ENCODE measurements around the gene CXCL8. TPM values are rescaled to one million over a fixed set of nuclear protein-coding genes. Genes with fewer than 3 reads are reported as not detected.

CXCL8 gene
- total RNA-seq, 4 donors from 2014 or later: 0.62 to 1.9 (median 1.2) TPM; not detected in 1

GRCh38 chr4:73705721-73706120 lies 34.6 kb upstream of the CXCL8 start:
- ATAC-seq: no peak
- Histone ChIP-seq H3K36me3 (no peaks in the 10 kb centered on the region), H3K4me3 (no peak overlapping the region), H3K27ac (no peak overlapping the region), H3K27me3 (no peaks in the 10 kb centered on the region), H3K9me3 (no peaks in the 10 kb centered on the region), H3K4me1 (peaks cover 0 to 30% (median 7%) of the 10 kb centered on the region in 3 donors)
- TF ChIP-seq POLR2A (IDR thresholded peaks at IDR 0.05): no peak
- TF ChIP-seq EP300 (IDR thresholded peaks at IDR 0.05): no peak
- no peak for TF ChIP-seq POLR2AphosphoS5 (IDR thresholded peaks at IDR 0.05)
- no peak for TF ChIP-seq CTCF (IDR thresholded peaks at IDR 0.05)
- WGBS, 2 donors (ENCODE audit: low coverage in 1 of 2): 100% methylated on average over 1 of the region's 1 CpG; no CpG with 5 or more reads in 1 of the 2 donors

- no peak for ATAC-seq
- no peak overlapping the region for H3K27ac ChIP-seq
- no peaks in the 10 kb centered on the region for H3K27me3 ChIP-seq
- TF ChIP-seq CTCF (IDR thresholded peaks at IDR 0.05) (no peak), EP300 (IDR thresholded peaks at IDR 0.05) (no peak), POLR2AphosphoS5 (IDR thresholded peaks at IDR 0.05) (no peak), POLR2A (IDR thresholded peaks at IDR 0.05) (no peak)
- H3K9me3 ChIP-seq: no peaks in the 10 kb centered on the region
- WGBS, 2 donors (ENCODE audit: low coverage in 1 of 2): 92 to 100% methylated on average over 2 of the region's 2 CpGs
- no peaks in the 10 kb centered on the region for H3K36me3 ChIP-seq
- no peak overlapping the region for H3K4me3 ChIP-seq
- peaks cover 0 to 30% (median 7%) of the 10 kb centered on the region in 3 donors for H3K4me1 ChIP-seq
Measured at GRCh38 chr4:73706811-73707210, 33.6 kb upstream of the CXCL8 start.

- TF ChIP-seq CTCF (IDR thresholded peaks at IDR 0.05) (no peak), EP300 (IDR thresholded peaks at IDR 0.05) (no peak), POLR2AphosphoS5 (IDR thresholded peaks at IDR 0.05) (no peak), POLR2A (IDR thresholded peaks at IDR 0.05) (no peak)
- H3K27ac ChIP-seq: no peak overlapping the region
- no peak for ATAC-seq
- no peaks in the 10 kb centered on the region for H3K9me3 ChIP-seq
- H3K36me3 ChIP-seq: no peaks in the 10 kb centered on the region
- H3K4me1 ChIP-seq: peaks cover 0 to 30% (median 7%) of the 10 kb centered on the region in 3 donors
- H3K4me3 ChIP-seq: no peak overlapping the region
- WGBS, 2 donors (ENCODE audit: low coverage in 1 of 2): 84 to 85% methylated on average over 2 to 4 of the region's 4 CpGs
- no peaks in the 10 kb centered on the region for H3K27me3 ChIP-seq
Measured at GRCh38 chr4:73707269-73707875, 33.0 kb upstream of the CXCL8 start.

GRCh38 chr4:73707918-73708577 lies 32.3 kb upstream of the CXCL8 start:
- no peak for ATAC-seq
- WGBS, 2 donors (ENCODE audit: low coverage in 1 of 2): 19 to 35% methylated on average over 6 to 7 of the region's 7 CpGs
- H3K27me3 ChIP-seq: no peaks in the 10 kb centered on the region
- TF ChIP-seq POLR2A (IDR thresholded peaks at IDR 0.05): no peak
- TF ChIP-seq CTCF (IDR thresholded peaks at IDR 0.05): no peak
- no peak for TF ChIP-seq EP300 (IDR thresholded peaks at IDR 0.05)
- no peak for TF ChIP-seq POLR2AphosphoS5 (IDR thresholded peaks at IDR 0.05)
- no peaks in the 10 kb centered on the region for H3K36me3 ChIP-seq
- H3K4me3 ChIP-seq: no peak overlapping the region
- H3K4me1 ChIP-seq: peaks cover 0 to 30% (median 7%) of the 10 kb centered on the region in 3 donors
- no peak overlapping the region for H3K27ac ChIP-seq
- no peaks in the 10 kb centered on the region for H3K9me3 ChIP-seq

Data from gastroesophageal sphincter (tissue), 4 donors.